MM.1S (cell line): ENCODE results near the gene NEGR1.

Experiments
- CTCF ChIP-seq: fragments of 300-600 bp; sonication (generic); IDR thresholded peaks from 2 replicates; pipeline ENCODE4 v1.5.1; 2016; ENCODE audit warnings: antibody characterized with exemption, low read length, mixed read lengths
- EZH2 ChIP-seq: fragments of 300-600 bp; sonication (generic); optimal IDR thresholded peaks from 2 replicates; pipeline ENCODE3; 2017; ENCODE audit warnings: low read depth, mild to moderate bottlenecking, antibody characterized with exemption, low read length, mixed read lengths
- EZH2phosphoT487 ChIP-seq: fragments of 300-600 bp; sonication (generic); IDR thresholded peaks from 2 replicates; pipeline ENCODE4 v1.6.1; 2018; ENCODE audit warnings: antibody characterized with exemption, low read length

- TF ChIP-seq CTCF (no peak), EZH2phosphoT487 (no peak), EZH2 (no peak)
Measured at GRCh38 chr1:71987181-71987580, 295.2 kb downstream of the NEGR1 start.
